A549 (cell line): Measurements from ENCODE around the gene CLEC19A. TPM values are rescaled to one million over a fixed set of nuclear protein-coding genes. Genes with fewer than 3 reads are reported as not detected.

Experiments used
- ATAC-seq, 2 experiments: fragments of 200-7000 bp in 1 of 2; fragments of >200 bp in 1 of 2; cut with Nextera tagmentation in 1 of 2; cut with Tn5 transposase in 1 of 2; 3 replicates each; pipeline versions ENCODE4 v1.8.0 to v1.9.1; 2018 to 2020; ENCODE audit warnings: mild to moderate bottlenecking in 1 of 2, moderate library complexity in 1 of 2
- CTCF ChIA-PET: fragments of 300-600 bp; sonication (Branson Sonifier 250); formaldehyde crosslinking; extraction: SDS; loops from one replicate; lab custom pipeline; 2021; ENCODE audit warnings: antibody characterized with exemption, inconsistent platforms; lab: Yijun Ruan, JAX
- POLR2A ChIA-PET: fragments of 350-600 bp; formaldehyde crosslinking; extraction: SDS; loops from one replicate; lab custom pipeline; 2021; ENCODE audit warnings: antibody characterized with exemption, inconsistent platforms; lab: Yijun Ruan, JAX
- DNase-seq, 2 experiments: peaks; one replicate each; pipeline versions ENCODE4 v3.0.0 to v3.0.0-alpha.2; 2011 to 2016; ENCODE audit warnings: low read depth in 1 of 2, low spot score in 1 of 2
- FAIRE-seq: peaks from 2 replicates; lab custom pipeline; 2011; peaks lifted over from hg19 to GRCh38; lab: Jason Lieb, UNC
- H3K27ac ChIP-seq, 2 experiments: fragments of >200 bp; sonication (Bioruptor Twin); formaldehyde crosslinking; 3 replicates each; pipeline ENCODE4 v1.5.1; 2016 to 2017
- H3K4me1 ChIP-seq: fragments of >200 bp; sonication (Bioruptor Twin); formaldehyde crosslinking; 3 replicates; pipeline ENCODE4 v1.6.1; 2016
- H3K4me2 ChIP-seq: fragments of >200 bp; sonication (Bioruptor Twin); formaldehyde crosslinking; 3 replicates; pipeline ENCODE4 v1.6.1; 2016
- H3K4me3 ChIP-seq: fragments of >200 bp; sonication (Bioruptor Twin); formaldehyde crosslinking; 3 replicates; pipeline ENCODE4 v1.5.1; 2016
- H3K9me3 ChIP-seq: fragments of >200 bp; sonication (Bioruptor Twin); formaldehyde crosslinking; 3 replicates; pipeline ENCODE4 v1.6.1; 2016
- ATOH8 ChIP-seq: fragments of 250-450 bp; sonication (Bioruptor Pico); IDR thresholded peaks from 2 replicates; pipeline ENCODE4 v1.5.0; 2020; ENCODE audit warnings: low read depth, mild to moderate bottlenecking, moderate library complexity
- BHLHE40 ChIP-seq: IDR thresholded peaks from 2 replicates; pipeline ENCODE4 v1.6.1; 2012; ENCODE audit warnings: low read depth, low read length, inconsistent platforms
- CBX2 ChIP-seq: fragments of 200-600 bp; sonication (generic); IDR thresholded peaks from 2 replicates; pipeline ENCODE4 v1.6.1; 2016; ENCODE audit warnings: low read depth, mild to moderate bottlenecking, borderline replicate concordance
- CBX8 ChIP-seq: fragments of 200-600 bp; sonication (generic); IDR thresholded peaks from 2 replicates; pipeline ENCODE4 v1.6.1; 2016
- CHD2 ChIP-seq: fragments of 150-350 bp; IDR thresholded peaks from 2 replicates; pipeline ENCODE4 v1.6.1; 2014; ENCODE audit warnings: low read length; ENCODE audit not compliant: partially characterized antibody
- CTCF ChIP-seq: fragments of >200 bp; sonication (Bioruptor Twin); formaldehyde crosslinking; IDR thresholded peaks from 3 replicates; pipeline ENCODE4 v1.5.1; 2016
- E2F6 ChIP-seq: IDR thresholded peaks from 2 replicates; pipeline ENCODE4 v1.6.1; 2012; ENCODE audit warnings: low read depth, borderline replicate concordance
- EHF ChIP-seq: fragments of 250-450 bp; sonication (Bioruptor Pico); IDR thresholded peaks from 2 replicates; pipeline ENCODE4 v1.5.0; 2020; ENCODE audit warnings: mild to moderate bottlenecking
- EHMT2 ChIP-seq: fragments of 200-600 bp; sonication (generic); IDR thresholded peaks from 2 replicates; pipeline ENCODE4 v1.6.1; 2016; ENCODE audit warnings: antibody characterized with exemption, low read depth, mild to moderate bottlenecking, moderate library complexity
- GATA3 ChIP-seq: IDR thresholded peaks from 2 replicates; pipeline ENCODE4 v1.6.1; 2012; ENCODE audit warnings: borderline replicate concordance
- HES2 ChIP-seq: fragments of >200 bp; sonication (Bioruptor Twin); formaldehyde crosslinking; IDR thresholded peaks from 2 replicates; pipeline ENCODE4 v1.6.1; 2016
- HEYL ChIP-seq: fragments of 250-450 bp; sonication (Bioruptor Pico); IDR thresholded peaks from 2 replicates; pipeline ENCODE4 v1.8.0; 2021; ENCODE audit warnings: mild to moderate bottlenecking, moderate library complexity
- MYC ChIP-seq: IDR thresholded peaks from 2 replicates; pipeline ENCODE4 v1.6.1; 2012; ENCODE audit warnings: mild to moderate bottlenecking, inconsistent platforms, low read length, improper control_type of control experiment, borderline replicate concordance
- POLR2AphosphoS2 ChIP-seq: conservative IDR thresholded peaks from 2 replicates; pipeline ENCODE4 v1.6.1; 2012; ENCODE audit warnings: low read length, improper control_type of control experiment, inconsistent platforms
- REST ChIP-seq: fragments of 200-600 bp; sonication (generic); IDR thresholded peaks from 2 replicates; pipeline ENCODE4 v1.6.1; 2016; ENCODE audit warnings: antibody characterized with exemption, mild to moderate bottlenecking, moderate library complexity
- RFX5 ChIP-seq: fragments of 450-650 bp; IDR thresholded peaks from 2 replicates; pipeline ENCODE4 v1.7.1; 2014; ENCODE audit warnings: antibody characterized with exemption, mild to moderate bottlenecking, moderate library complexity
- RNF2 ChIP-seq: fragments of 200-600 bp; sonication (generic); IDR thresholded peaks from 2 replicates; pipeline ENCODE4 v1.6.1; 2016; ENCODE audit warnings: low read depth, mild to moderate bottlenecking, antibody characterized with exemption, moderate library complexity, borderline replicate concordance
- USF2 ChIP-seq: fragments of 450-650 bp; IDR thresholded peaks from 2 replicates; pipeline ENCODE4 v1.6.1; 2014; ENCODE audit warnings: antibody characterized with exemption
- WGBS: methylation state at CpG from one replicate; pipeline ENCODE4 v1.1.6; 2017; ENCODE audit errors: missing lambda C conversion rate; 5-methylcytosine and 5-hydroxymethylcytosine counted together
- polyA plus RNA-seq, 4 experiments: library from polyadenylated mRNA; depleted of rRNA in 3 of 4; stranded (reverse); fragments of >200 nt; fragmentation: RNase III in 1 of 4; extraction: RNeasy Plus Mini Kit Qiagen cat#74134 plus additional on column Dnase treatment in 1 of 4; gene quantifications; 2 replicates in 3 of 4; 3 replicates in 1 of 4; pipeline ENCODE4 v1.2.3, GENCODE V29; 2011 to 2017

CLEC19A gene
- polyA plus RNA-seq, 2 of the 4 experiments (the other 2 are of a cell fraction) = 0.09 to 0.49 TPM

GRCh38 chr16:19242186-19242585 lies 43.3 kb upstream of the CLEC19A start:
- FAIRE-seq (no peak), ATAC-seq (no peak), DNase-seq (no peak)
- Histone ChIP-seq H3K4me1 (no peaks in the 10 kb centered on the region), H3K9me3 (no peaks in the 10 kb centered on the region), H3K4me3 (no peak overlapping the region), H3K4me2 (no peak overlapping the region), H3K27ac (no peak overlapping the region)
- POLR2A ChIA-PET = no interaction called here
- 30% methylated on average over 1 of the region's 1 CpG for WGBS
- TF ChIP-seq USF2 (no peak), HEYL (no peak), MYC (no peak), EHF (no peak), CHD2 (no peak), CTCF (no peak), HES2 (no peak), RNF2 (no peak), CBX8 (no peak), BHLHE40 (no peak), EHMT2 (no peak)
- CTCF ChIA-PET = no interaction called here

- 60% methylated on average over 3 of the region's 3 CpGs for WGBS
- FAIRE-seq (no peak), DNase-seq (peak in 1 of 2 experiments; percentile 19)
- CTCF ChIA-PET = no interaction called here
- Histone ChIP-seq H3K27ac (no peak overlapping the region), H3K4me2 (no peak overlapping the region), H3K4me3 (no peak overlapping the region), H3K9me3 (no peaks in the 10 kb centered on the region)
- POLR2A ChIA-PET = no interaction called here
- TF ChIP-seq CTCF = no peak
- TF ChIP-seq EHF = no peak
- no peak for TF ChIP-seq POLR2AphosphoS2
- TF ChIP-seq CHD2 = no peak
- TF ChIP-seq, all 56 proteins: peak for 0
- peak; percentile 47 to 65; a peak in 3 of 6 replicates for ATAC-seq
- no peaks in the 10 kb centered on the region for H3K4me1 ChIP-seq
Observed at GRCh38 chr16:19242987-19243575, 42.5 kb upstream of the CLEC19A start.

GRCh38 chr16:19245326-19245925 lies 40.1 kb upstream of the CLEC19A start:
- Histone ChIP-seq H3K9me3 (no peaks in the 10 kb centered on the region), H3K4me2 (no peak overlapping the region), H3K27ac (no peak overlapping the region), H3K4me3 (no peak overlapping the region), H3K4me1 (no peaks in the 10 kb centered on the region)
- TF ChIP-seq REST (no peak), GATA3 (no peak), CBX2 (no peak), RFX5 (no peak), HEYL (no peak), ATOH8 (no peak), E2F6 (no peak)
- FAIRE-seq = no peak
- 89% methylated on average over 8 of the region's 8 CpGs for WGBS
- DNase-seq = no peak
- ATAC-seq = no peak
- CTCF ChIA-PET = interaction anchor here (0.6 kb wide), 2 partner anchors 139 to 280 kb away, joined by 3 read pairs; no protein-coding TSS in a partner anchor
- POLR2A ChIA-PET = interaction anchor here (0.6 kb wide), 1 partner anchor 154 kb away, joined by 3 read pairs; no protein-coding TSS in a partner anchor
